IMR-90 (cell line): ENCODE data around the gene PIM3.

Experiments used
- CHD1 ChIP-seq: IDR thresholded peaks from 2 replicates; pipeline ENCODE4 v1.6.1; 2012; ENCODE audit warnings: low read depth, low read length, improper control_type of control experiment
- CTCF ChIP-seq: conservative IDR thresholded peaks from 2 replicates; pipeline ENCODE4 v1.5.1; 2012; ENCODE audit warnings: mild to moderate bottlenecking, low read depth, low read length, improper control_type of control experiment
- ELK1 ChIP-seq: fragments of 150-350 bp; IDR thresholded peaks from 2 replicates; pipeline ENCODE4 v1.6.1; 2016; ENCODE audit warnings: low read depth, mild to moderate bottlenecking, low read length, moderate library complexity, borderline replicate concordance
- MXI1 ChIP-seq: IDR thresholded peaks from 2 replicates; pipeline ENCODE4 v1.6.1; 2012; ENCODE audit warnings: low read depth, mild to moderate bottlenecking, low read length, moderate library complexity, borderline replicate concordance
- POLR2A ChIP-seq: IDR thresholded peaks from 2 replicates; pipeline ENCODE4 v1.6.1; 2012; ENCODE audit warnings: mild to moderate bottlenecking, low read depth, low read length
- RAD21 ChIP-seq: IDR thresholded peaks from 2 replicates; pipeline ENCODE4 v1.6.1; 2012; ENCODE audit warnings: low read length, improper control_type of control experiment
- USF2 ChIP-seq: fragments of 150-350 bp; IDR thresholded peaks from 2 replicates; pipeline ENCODE4 v1.6.1; 2017; ENCODE audit warnings: mild to moderate bottlenecking, antibody characterized with exemption, low read length, low read depth

- no peak for TF ChIP-seq ELK1
- no peak for TF ChIP-seq CTCF
- no peak; the same call in 1 of the 2 replicates for TF ChIP-seq MXI1
- TF ChIP-seq CHD1: no peak
- TF ChIP-seq RAD21: no peak
- no peak for TF ChIP-seq USF2
- TF ChIP-seq POLR2A: peak; percentile 65
Measured at GRCh38 chr22:49971232-49972162, 10.9 kb downstream of the PIM3 start.
